ENCODE results near the gene IP6K1.

DNA sequence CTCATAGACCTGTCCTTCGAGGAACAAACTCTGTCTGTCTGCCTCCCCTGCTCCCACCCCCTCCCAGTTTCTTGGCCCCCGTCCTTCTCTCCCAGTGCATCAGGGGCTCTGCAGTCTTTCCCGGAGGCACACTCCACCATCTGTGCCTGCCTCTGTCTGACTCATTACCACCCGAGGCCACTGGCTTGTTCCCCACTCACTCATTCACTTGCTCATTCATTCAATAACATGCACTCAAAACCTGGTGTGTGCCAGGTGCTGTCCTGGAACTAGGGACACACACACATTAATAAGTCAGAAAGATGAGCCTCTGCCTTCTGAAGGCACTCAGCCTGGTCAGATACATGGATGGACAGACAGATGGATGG lies 79.2 kb downstream of the IP6K1 start:
- TF ChIP-seq, protein P1, sequence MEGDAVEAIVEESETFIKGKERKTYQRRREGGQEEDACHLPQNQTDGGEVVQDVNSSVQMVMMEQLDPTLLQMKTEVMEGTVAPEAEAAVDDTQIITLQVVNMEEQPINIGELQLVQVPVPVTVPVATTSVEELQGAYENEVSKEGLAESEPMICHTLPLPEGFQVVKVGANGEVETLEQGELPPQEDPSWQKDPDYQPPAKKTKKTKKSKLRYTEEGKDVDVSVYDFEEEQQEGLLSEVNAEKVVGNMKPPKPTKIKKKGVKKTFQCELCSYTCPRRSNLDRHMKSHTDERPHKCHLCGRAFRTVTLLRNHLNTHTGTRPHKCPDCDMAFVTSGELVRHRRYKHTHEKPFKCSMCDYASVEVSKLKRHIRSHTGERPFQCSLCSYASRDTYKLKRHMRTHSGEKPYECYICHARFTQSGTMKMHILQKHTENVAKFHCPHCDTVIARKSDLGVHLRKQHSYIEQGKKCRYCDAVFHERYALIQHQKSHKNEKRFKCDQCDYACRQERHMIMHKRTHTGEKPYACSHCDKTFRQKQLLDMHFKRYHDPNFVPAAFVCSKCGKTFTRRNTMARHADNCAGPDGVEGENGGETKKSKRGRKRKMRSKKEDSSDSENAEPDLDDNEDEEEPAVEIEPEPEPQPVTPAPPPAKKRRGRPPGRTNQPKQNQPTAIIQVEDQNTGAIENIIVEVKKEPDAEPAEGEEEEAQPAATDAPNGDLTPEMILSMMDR (IDR thresholded peaks at IDR 0.05 in 2 of 3, conservative IDR thresholded peaks at IDR 0.05 in 1 of 3; ENCODE audit: borderline replicate concordance in 1 of 3, insufficient read depth in 1 of 3, low read depth in 2 of 3, low read length in 2 of 3), result no peak
- TF ChIP-seq POLR2A (IDR thresholded peaks at IDR 0.05; ENCODE audit: borderline replicate concordance, extremely low read depth, insufficient read depth, insufficient read length) (no peak), POLR2AphosphoS5 (IDR thresholded peaks at IDR 0.05; ENCODE audit: low read depth, low read length) (no peak), SRF (IDR thresholded peaks at IDR 0.05; ENCODE audit: low read depth) (no peak), EZH2 (IDR thresholded peaks at IDR 0.05) (no peak), SP1 (IDR thresholded peaks at IDR 0.05; ENCODE audit: low read depth) (no peak)
